Right atrium auricular region (tissue), 2 donors: ENCODE data around the gene PEA15. TPM values are rescaled to one million over a fixed set of nuclear protein-coding genes. Genes with fewer than 3 reads are reported as not detected.

Experiments
- DNase-seq: peaks from one replicate; pipeline ENCODE4 v3.0.0-alpha.2; 2019; ENCODE audit warnings: low spot score
- H3K27ac ChIP-seq, 2 donors: fragments of 200-600 bp; sonication (generic); 1 replicate in 1 of 2; 2 replicates in 1 of 2; pipeline ENCODE4 v1.5.1; 2016 to 2019
- H3K27me3 ChIP-seq, 2 donors: fragments of 200-600 bp; sonication (generic); one replicate each; pipeline versions ENCODE4 v1.5.1 to v1.6.0; 2017 to 2019
- H3K36me3 ChIP-seq: fragments of 200-600 bp; sonication (generic); one replicate; pipeline ENCODE4 v1.5.1; 2016
- H3K4me1 ChIP-seq, 2 donors: fragments of 200-600 bp; sonication (generic); one replicate each; pipeline versions ENCODE4 v1.5.1 to v1.6.0; 2017 to 2019
- H3K4me3 ChIP-seq, 2 donors: fragments of 200-600 bp; sonication (generic); 1 replicate in 1 of 2; 2 replicates in 1 of 2; pipeline ENCODE4 v1.5.1; 2017 to 2019; ENCODE audit warnings: mild to moderate bottlenecking in 1 of 2, moderate library complexity in 1 of 2
- H3K9me3 ChIP-seq, 2 donors: fragments of 200-600 bp; sonication (generic); one replicate each; pipeline ENCODE4 v1.5.1; 2019
- CTCF ChIP-seq, 2 donors: fragments of 200-600 bp; sonication (generic); IDR thresholded peaks; one replicate each; pipeline ENCODE4 v1.5.1; 2019; ENCODE audit warnings: antibody characterized with exemption in 2 of 2
- total RNA-seq, 2 donors: library from RNA; depleted of rRNA; stranded (reverse); fragments of >200 nt; gene quantifications; one replicate each; pipeline ENCODE4 v1.1.0, GENCODE V29; 2016

The PEA15 gene
- total RNA-seq, 2 donors from 2014 or later, result 69.2 to 144 TPM

DNA sequence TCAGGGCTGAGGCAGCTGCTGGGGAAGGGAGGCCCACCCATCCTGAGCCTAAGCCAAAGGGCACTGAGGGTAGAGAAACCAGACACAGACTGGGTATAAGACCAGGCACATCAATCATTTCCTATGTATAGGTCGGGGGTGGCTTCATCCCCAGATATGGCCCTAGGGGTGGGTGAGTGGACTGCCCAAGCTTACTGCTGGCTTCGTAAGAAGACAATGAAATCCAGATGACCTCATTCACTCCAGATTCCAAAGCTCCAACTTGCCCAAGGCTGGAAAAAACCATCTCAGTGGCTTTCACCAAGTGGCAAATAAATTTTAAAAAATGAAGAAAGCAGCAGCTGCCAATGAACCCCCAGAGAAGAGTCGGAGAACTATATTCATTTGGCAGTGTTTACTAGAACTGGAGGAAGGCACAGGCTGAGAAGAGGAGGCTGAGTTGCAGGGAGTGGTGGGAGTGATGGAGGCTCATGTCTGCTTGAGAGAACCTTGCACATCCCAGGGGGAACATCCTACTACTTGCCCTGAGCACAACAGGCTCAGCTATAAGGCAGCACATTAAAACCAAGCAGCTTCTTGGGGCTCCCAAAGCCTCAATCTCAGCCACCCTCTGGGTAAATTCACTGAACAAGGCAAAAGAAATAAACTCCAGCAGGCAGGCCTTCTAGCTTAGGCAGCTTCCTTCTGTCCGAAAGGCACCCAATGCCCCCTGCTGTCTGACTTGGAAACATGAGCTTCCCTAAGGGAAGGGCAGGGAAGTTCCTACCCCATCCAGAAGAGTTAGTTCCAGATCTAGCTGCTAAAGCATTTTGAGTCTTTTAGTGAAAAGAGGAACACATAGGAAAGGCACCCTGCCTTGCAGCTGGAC, 14.1 kb downstream of the PEA15 start:
- Histone ChIP-seq H3K9me3 (no peaks in the 10 kb centered on the region), H3K4me1 (peaks cover 0 to 48% of the 10 kb centered on the region in 2 donors), H3K4me3 (no peak overlapping the region), H3K27ac (peak overlapping the region; percentile 58 to 63), H3K36me3 (peaks cover 93% of the 10 kb centered on the region), H3K27me3 (no peaks in the 10 kb centered on the region)
- peak; percentile 46 to 80 for TF ChIP-seq CTCF (IDR thresholded peaks at IDR 0.05)
- no peak for DNase-seq

DNA sequence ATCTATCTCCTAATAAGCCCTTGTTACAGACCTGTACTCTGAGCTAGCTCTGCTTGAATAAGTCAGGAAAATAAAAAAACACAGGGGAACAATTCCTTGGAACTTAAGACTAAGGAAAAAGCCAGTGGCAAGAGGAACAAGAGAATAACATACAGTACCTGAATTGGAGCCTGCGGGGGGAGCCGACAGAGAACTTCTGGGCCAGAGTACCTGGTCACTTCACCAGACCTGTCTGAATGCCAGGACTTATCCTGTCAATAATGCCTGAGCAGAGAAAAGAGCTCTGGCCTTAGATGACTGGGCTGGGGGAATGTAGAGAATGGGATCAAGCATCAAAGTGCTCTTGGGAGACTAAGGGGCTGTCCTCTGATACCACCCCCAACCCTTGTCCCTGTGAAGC, 15.1 kb downstream of the PEA15 start:
- no peak overlapping the region for H3K4me3 ChIP-seq
- DNase-seq, result no peak
- H3K9me3 ChIP-seq, result no peaks in the 10 kb centered on the region
- no peaks in the 10 kb centered on the region for H3K27me3 ChIP-seq
- no peak for TF ChIP-seq CTCF (IDR thresholded peaks at IDR 0.05)
- H3K27ac ChIP-seq, result peak overlapping the region; percentile 58 to 63
- H3K36me3 ChIP-seq, result peaks cover 93% of the 10 kb centered on the region
- peaks cover 0 to 48% of the 10 kb centered on the region in 2 donors for H3K4me1 ChIP-seq

- Histone ChIP-seq H3K36me3 (peaks cover 93% of the 10 kb centered on the region), H3K9me3 (no peaks in the 10 kb centered on the region), H3K4me1 (peaks cover 0 to 41% of the 10 kb centered on the region in 2 donors), H3K27ac (no peak overlapping the region), H3K4me3 (no peak overlapping the region), H3K27me3 (no peaks in the 10 kb centered on the region)
- TF ChIP-seq CTCF (IDR thresholded peaks at IDR 0.05), result no peak
- no peak for DNase-seq
Observed at GRCh38 chr1:160221089-160221488, 15.9 kb downstream of the PEA15 start.

- DNase-seq, result no peak
- no peaks in the 10 kb centered on the region for H3K27me3 ChIP-seq
- H3K9me3 ChIP-seq, result no peaks in the 10 kb centered on the region
- peaks cover 0 to 34% of the 10 kb centered on the region in 2 donors for H3K4me1 ChIP-seq
- no peak overlapping the region for H3K4me3 ChIP-seq
- no peak for TF ChIP-seq CTCF (IDR thresholded peaks at IDR 0.05)
- peaks cover 90% of the 10 kb centered on the region for H3K36me3 ChIP-seq
- no peak overlapping the region for H3K27ac ChIP-seq
Observed at GRCh38 chr1:160222546-160222945, 17.4 kb downstream of the PEA15 start.

DNA sequence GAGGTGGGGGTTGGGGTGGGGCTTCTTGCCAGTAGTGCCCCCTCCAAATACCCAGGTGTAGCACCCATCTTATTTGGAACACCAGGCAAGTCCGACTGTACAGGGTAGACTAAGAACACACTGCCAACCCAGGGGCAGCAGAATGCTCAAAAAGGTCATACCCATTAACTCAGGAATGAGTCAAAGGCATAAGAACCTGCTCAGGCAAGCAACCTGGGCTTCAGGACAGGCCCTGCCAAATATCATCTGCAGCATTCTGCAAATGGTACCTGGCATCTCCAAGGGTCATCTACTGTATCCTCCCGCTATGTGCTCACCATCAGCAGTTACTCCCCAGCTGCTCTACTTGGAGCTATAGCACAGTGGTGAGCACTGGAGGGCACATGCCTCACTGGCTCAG, 19.4 kb downstream of the PEA15 start:
- DNase-seq, result no peak
- no peak for TF ChIP-seq CTCF (IDR thresholded peaks at IDR 0.05)
- Histone ChIP-seq H3K27ac (no peak overlapping the region), H3K4me3 (no peak overlapping the region), H3K27me3 (no peaks in the 10 kb centered on the region), H3K9me3 (no peaks in the 10 kb centered on the region), H3K4me1 (peaks cover 0 to 13% of the 10 kb centered on the region in 2 donors), H3K36me3 (peaks cover 96% of the 10 kb centered on the region)
